GM18873 (cell line): ENCODE results near the gene SCN1B.
"Not testable (repeated sequence)": the region's sequence is repeated elsewhere in the genome, so short reads cannot be mapped to it uniquely, and the experiment has no call there.

Experiments
- ATAC-seq: cut with Tn5 transposase; IDR thresholded peaks from one replicate; pipeline ENCODE4 v1.9.1; 2021; ENCODE audit warnings: mild to moderate bottlenecking, moderate library complexity, moderate number of reproducible peaks; ENCODE audit not compliant: unreplicated experiment, low FRiP score

Gene SCN1B

DNA sequence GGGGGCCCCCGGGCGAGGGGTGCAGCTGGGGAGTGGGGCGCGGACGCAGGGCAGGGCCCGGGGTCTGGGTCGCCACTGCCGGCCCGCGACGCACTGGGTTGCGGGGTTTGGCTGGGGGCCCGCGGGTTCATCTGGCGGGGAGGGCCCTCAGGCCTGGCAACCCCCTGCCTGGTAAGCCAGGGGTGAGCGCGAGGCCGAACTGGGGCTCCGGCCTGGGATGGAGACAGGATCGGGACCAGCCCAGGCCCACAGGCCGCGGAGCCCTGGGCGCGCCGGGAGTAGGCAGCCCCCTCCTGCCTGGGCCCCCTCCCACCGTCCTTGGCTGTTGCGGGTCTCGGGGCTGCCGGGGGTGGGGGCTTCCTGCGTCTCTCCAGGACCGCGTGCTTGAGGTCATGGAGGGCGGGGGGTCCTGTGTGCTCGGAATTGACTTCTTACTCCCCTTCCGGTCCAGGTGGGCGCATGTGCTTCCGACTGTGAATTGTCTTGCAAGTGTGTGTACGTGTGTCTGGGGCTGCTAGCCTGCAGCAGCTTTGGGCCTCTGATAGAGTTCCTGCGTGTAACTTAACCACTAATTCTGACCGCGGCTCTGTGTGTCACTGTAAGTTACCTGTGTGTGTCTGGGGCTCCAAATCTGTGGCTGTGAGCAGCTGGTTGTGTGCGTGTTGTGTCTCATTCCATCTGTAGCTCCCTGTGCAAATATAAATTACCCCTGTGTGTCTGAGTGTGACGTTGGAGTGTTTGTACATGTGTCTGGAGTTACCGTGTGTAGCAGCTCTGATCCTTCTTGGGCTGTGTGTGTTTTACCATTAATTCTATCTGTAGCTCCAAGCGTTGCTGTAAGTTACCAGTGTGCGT lies 29.4 kb upstream of the SCN1B start:
- no peak for ATAC-seq

DNA sequence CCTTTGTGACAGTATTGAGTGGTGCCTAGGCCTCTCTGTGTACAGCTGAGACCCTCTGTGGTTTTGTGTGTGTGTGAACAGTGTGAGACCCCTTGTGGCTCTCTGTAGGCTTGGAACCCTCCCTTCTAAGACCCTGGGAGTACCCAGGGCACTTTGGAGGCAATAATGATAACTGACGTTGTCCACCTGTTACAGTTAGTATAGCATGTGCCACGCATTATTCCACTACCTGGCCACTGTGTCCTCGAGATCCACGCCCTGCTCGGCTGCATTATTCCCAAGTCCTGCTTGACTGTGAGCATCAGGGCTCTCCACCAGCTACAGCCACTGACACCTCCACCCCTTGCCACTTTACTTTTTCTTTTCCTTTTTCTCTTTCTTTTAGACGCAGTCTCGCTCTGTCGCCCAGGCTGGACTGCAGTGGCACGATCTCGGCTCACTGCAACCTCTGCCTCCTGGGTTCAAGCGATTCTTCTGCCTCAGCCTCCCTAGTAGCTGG lies 28.2 kb upstream of the SCN1B start:
- no peak for ATAC-seq

DNA sequence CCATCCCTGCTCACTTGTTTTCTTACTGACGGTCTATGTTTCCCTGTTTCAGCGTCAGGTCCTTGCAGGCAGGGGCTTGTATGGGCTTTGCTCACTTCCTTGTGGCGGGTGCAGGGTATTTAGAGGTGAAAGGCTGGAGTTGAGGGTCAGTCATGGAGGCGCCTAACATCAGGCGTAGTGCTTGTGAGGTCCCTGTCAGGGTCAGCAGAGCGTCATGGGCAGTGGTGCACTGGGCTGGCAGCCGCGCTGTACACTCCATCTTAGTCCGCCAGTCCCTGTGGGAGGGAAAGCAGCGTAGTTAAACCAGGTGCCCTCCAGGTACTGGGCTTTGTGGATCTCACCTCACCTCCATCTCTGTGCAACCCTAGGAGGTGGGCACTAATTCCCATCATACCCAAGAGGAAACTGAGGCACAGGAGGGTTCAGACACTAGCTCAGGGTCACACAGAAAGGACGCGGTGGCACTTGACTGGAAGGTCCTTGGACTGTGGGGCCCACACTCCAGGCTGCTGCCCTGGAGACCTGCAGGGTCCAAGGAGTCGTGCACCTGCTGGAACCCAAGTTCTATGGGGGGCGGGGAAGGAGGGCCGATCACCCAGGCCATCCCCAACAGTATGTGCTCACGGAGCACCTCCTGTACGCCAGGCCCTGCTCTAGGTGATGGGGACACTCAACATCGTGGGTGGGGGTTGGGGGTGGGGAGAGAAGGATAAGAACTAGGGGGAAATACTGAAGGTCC lies 25.6 kb upstream of the SCN1B start:
- ATAC-seq, result no peak

DNA sequence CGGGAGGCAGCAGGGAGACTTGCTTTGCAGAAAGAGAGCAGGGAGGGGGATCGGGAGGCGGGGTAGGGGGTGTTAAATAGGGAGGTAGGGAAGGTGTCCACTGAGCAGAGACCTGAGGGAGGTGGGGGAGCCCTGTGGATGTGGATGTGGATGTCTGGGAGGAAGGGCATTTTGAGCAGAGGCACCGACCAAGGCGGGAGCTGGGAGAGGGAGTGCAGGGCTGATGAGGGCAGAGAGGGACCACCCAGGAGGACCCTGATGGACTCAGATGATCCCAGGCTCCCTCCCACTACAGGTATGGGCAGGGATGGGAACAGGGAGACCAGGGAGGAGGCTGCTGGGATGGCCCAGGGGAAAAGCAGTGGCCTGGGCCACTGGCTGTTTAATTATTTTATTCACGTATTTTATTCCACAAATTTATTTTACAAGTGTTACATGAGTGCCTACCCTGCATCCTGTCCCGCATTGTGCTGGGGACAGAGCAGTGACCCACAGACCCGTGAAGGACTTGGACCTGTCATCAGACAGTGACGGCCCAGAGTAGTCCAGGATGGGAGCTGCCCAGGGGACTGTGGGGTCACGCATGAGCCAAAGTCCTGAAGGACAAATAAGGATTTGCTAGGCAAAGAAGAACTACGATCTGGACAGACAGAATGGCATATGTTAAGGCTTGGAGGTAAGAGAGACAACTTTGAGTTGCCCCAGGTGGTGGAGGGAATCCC lies 24.9 kb upstream of the SCN1B start:
- ATAC-seq, result no peak

DNA sequence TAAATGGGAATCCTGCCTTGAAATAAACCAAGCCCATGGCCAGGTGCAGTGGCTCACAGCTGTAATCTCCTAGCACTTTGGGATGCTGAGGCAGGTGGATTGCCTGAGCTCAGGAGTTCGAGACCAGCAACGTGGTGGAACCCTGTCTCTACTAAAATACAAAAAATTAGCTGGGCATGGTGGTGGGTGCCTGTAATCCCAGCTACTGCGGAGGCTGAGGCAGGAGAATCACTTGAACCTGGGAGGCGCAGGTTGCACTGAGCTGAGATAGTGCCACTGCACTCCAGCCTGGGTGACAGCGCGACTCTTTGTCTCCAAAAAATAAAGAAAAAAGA lies 24.3 kb upstream of the SCN1B start:
- ATAC-seq, result not testable (repeated sequence)

DNA sequence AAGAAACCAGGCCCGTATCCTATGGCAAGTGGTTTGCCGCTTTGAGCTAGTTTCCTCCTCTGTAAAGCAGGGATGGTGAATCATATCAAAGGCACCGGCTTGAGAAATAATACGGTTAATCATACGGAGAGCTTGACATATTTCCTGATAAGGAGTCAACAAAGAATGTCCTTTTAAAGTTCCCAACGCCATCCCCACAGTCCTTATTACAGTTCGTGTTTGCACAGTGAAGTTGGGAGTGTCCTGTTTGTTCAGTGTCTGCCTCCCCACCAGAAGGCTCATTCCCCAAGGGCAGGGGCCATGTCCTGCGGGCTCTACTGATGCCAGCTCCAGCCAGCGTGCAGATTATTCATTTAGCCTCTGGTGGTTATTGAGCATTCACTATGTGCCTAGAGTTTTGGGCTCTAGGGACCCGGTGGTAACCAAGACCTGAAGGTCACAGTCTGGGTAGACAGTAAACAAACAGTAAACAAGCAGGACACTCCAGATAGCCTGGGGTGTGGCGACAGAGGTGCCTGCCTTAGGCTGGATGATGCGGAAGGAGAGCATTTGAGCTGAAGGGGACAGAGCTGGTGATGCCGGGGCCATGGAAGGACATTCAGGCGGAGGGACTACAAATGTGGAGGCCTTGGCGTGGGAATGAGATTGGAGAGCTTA lies 23.8 kb upstream of the SCN1B start:
- ATAC-seq, result no peak

DNA sequence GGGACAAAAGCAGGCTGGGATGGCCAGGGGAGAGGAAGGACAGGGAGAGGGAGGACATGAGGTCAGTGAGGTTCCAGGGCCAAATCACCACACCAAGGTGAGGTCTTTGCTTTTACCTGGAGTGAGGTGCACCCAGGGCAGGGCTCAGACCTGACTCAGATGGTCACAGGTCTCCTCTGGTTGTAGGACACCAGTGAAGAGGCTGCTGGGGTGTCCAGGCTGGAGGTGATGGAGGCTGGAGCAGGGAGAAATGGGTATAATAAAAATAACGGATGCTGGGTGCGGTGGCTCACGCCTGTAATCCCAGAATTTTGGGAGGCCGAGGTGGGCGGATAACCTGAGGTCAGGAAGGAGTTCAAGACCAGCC lies 23.3 kb upstream of the SCN1B start:
- no peak for ATAC-seq

DNA sequence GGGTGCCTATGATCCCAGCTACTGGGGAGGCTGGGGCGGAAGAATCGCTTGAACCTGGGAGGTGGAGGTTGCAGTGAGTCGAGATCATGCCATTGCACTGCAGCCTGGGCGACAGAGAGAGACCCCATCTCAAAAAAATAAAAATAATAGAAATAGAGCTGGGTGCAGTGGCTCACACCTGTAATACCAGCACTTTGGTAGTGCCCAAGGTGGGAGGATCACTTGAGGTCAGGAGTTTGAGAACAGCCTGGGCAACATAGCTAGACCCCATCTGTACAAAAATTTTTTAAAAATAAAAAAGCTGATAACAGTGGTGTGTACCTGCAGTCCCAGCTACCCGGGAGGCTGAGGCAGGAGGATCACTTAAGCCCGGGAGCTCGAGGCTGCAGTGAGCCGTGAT lies 22.8 kb upstream of the SCN1B start:
- not testable (repeated sequence) for ATAC-seq

DNA sequence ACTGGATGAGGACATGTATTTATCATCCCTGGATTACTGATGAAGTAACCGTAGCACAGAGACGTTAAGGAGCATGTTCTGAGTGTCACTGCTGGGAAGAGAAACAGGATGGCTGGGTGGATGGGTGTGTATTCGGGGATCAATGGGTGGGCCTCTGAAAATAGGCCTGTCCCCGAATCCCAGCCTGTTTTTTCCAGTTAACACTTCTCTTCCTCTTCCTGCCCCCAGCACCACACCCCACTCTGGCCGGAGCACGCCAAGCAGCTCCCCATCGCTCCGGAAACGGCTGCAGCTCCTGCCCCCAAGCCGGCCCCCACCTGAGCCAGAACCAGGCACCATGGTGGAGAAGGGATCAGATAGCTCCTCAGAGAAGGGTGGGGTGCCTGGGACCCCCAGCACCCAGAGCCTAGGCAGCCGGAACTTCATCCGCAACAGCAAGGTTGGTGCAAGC lies 21.4 kb upstream of the SCN1B start:
- no peak for ATAC-seq

DNA sequence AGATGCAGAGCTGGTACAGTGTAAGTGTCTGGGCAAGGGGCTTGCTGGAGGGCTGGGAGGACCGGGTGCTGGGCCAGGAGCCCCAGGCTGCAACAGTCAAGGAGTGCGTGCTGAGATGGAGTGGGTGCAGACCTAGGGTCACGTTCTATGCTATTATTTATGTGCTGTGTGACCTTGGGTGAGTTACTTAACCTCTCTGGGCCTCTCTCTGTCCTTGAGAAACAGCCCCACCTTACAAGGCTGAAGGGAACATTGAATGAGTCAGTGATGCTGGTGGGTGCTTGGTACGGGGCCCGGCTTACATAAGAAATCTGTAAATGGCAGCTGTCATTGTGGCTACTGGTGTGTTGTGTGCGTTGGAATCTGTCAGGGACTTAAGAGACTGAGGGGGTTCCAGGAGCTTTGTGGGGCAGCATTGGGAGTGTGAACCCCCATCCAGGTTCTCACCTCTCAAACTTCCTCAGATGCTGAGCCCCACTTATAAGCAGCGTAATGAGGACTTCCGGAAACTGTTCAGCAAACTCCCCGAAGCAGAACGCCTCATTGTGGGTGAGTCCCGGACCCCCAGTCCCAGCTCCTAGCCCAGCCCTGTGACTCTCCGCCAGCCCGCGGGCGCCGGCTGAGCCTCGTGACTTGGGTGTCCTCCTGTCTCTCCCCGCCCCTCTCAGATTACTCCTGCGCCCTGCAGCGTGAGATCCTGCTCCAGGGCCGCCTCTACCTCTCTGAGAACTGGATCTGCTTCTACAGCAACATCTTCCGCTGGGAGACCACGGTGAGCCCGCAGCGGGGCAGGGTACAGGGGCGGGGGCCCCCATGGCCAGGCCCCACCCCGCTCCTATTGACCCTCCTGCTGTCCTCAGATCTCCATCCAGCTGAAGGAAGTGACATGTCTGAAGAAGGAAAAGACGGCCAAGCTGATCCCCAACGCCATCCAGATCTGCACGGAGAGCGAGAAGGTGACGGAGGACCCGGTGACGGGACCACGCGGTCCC lies 20.6 kb upstream of the SCN1B start:
- no peak for ATAC-seq

DNA sequence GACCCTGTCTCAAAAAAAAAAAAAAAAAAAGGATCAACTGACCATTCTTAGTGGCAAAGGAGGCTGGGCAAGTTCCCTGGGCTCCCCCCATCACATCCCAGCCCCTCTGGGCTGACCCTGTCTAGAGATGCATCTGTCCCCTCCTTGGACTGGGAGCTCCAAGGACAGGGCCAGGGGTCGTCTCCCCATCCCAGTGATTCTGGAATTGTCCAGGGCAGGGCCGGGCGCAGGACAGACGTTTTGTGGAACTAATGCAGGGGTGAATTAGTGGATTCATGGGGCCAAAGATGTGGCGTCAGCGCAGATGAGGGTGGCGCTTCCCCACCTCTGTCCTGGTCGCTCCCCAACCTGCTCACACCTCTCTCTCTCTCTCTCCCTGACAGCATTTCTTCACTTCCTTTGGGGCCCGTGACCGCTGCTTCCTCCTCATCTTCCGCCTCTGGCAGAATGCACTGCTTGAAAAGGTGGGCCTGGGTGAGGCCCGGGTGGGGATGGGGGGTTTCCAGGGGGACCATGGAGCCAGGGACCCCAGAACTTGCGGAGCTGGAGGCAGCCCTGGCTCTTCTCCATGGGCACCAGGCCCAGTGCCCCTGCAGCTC lies 19.1 kb upstream of the SCN1B start:
- ATAC-seq, result no peak

DNA sequence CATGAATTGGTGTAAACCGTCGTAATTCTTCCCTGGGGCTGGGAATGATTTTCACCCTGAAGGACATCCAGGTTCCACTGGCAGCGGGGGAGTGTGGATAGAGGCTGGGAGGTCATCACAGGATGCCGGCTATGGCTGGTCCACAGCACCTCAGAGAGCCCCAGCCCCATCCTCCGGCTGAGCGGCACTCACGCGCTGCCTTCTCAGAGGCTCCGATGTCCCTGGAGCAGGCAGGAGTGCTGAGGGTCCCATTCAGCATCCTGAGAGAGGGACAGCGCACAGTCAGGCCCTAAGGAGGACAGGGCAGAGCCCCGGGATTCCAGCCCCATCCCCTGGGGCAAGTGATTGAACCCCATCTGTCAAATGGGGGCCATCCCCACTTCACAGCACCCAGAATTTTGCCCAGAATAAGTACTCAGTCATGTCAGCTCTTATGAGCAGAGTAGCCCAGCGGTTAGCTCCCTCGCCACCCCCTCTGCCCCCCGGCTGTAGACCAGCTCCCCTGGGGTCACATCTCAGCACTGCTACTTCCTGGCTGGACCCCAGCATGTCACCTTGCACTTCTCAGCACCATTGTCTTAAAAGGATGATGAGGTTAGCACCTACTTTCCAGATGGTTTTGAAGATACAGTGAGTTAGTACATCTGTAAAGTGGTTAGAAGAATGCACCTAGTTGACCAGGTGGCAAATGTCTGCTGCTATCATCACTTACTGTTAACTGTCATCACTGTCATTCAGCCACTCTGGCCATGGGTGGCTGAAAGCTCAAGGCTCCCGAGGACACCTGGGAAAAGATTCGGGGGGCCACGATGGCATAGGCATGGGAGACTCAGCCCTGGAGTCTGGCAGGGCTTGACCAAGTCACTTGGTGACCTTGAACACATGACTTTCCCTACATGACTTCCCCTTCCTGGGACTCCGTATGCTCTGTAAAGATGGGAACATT lies 18.3 kb upstream of the SCN1B start:
- no peak for ATAC-seq

DNA sequence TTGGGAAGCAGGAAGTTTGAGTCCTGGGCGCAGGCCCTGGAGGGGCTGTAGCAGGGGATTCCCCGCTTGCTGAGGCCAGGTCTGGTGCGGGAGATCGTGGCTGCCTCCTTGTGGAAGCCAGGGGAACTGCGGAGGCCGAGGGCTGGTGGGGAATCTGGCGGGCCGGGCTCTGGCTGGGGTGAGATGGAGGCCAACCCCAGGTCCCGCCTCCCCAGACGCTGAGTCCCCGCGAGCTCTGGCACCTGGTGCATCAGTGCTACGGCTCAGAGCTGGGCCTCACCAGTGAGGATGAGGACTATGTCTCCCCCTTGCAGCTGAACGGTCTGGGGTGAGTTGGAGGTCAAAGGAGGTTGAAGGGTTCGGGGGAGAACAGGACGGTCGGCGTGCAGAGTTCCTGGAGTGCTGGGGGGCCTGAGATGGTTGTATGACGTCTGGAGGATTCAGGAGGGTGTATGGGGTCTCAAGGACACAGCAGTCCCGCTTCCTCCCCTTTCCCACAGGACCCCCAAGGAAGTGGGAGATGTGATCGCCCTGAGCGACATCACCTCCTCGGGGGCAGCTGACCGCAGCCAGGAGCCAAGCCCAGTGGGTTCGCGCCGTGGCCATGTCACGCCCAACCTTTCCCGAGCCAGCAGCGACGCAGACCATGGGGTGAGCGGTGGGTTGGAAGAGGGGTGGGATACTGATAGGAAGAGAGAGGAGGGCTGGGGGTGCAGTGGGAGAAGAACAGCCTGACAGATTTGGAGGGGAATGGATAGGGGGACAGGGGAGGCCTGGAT lies 17.0 kb upstream of the SCN1B start:
- ATAC-seq, result no peak

DNA sequence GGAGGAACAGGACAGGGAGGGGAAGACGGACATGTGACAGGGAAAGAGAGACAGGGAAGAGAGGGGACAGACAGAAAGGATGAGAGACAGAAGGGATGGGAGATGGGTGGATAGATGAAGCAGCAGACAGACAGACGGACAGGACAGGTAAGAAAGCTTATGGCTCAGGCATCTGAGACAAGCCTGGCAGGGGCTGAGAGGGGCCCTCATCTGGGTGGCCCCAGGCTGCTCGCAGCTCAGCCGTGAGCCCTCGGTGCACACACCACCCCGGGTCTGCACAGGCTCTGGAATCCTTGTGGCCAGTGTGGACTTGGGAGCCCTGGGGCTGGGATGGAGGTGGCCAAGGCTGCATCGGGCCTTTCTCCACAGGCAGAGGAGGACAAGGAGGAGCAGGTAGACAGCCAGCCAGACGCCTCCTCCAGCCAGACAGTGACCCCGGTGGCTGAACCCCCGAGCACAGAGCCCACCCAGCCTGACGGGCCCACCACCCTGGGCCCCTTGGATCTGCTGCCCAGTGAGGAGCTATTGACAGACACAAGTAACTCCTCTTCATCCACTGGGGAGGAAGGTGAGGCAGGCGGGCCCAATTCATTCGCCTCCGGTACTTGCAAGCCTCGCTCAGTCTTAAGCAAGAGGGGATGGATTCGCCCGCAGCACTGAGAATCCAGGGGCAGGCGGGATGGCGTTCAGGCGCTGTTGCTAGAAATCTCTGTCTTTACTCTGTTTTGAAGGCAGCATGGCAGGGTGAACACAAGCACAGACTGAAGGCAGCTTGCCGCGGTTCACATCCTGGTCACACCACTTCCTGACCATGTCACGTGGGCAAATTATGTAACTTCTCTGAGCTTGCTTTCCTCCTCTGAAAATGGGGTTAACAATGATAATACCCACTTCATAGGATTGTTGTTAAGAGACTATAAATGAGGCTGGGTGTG lies 16.2 kb upstream of the SCN1B start:
- no peak for ATAC-seq

DNA sequence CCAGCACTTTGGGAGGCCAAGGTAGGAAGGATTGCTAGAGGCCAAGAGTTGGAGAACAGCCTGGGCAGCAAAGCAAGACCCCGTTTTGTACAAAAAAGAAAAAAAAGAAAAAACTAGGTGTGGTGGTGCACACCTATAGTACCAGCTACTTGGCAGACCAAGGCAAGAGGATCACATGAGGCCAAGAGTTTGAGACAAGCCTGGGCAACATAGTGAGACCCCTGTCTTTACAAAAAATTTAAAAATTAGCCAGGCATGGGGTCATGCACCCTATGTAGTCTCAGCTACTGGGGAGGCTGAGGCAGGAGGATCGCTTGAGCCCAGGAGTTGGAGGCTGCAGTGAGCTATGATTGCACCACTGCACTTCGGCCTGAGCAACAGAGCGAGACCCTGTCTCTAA lies 15.5 kb upstream of the SCN1B start:
- ATAC-seq, result not testable (repeated sequence)

DNA sequence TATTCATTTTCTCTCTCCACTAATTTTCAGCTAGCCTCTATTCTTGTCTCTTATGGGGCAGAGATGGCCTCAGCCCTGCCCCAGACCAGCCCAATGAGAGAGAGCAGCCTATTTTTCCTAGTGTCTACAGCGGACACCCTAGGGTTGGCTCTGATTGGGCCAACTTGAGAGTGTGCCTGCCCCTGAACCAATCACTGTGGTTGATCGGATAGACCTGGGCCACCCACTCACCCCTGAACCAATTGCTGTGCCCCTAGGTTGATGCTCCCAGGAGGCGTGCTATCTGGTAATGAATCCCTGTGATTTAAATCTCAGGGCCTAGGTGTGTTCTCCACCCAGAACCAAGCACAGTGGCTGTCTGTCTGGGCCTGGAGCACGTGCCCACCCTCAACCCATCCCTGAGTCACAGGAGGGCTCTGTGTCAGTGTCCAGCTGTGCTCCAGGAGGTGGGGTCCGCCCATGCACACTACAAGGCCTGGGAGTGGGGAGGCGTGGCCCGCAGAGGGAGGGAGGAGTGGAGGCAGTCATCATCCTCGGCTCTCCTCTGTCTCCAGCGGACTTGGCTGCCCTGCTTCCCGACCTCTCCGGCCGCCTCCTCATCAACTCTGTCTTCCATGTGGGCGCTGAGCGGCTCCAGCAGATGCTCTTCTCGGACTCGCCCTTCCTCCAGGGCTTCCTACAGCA lies 14.9 kb upstream of the SCN1B start:
- no peak for ATAC-seq
